Measurements from ENCODE around the gene MTM1. TPM values are rescaled to one million over a fixed set of nuclear protein-coding genes. Genes with fewer than 3 reads are reported as not detected.

Gene MTM1
- polyA plus RNA-seq, 2 of the 4 experiments (the other 2 are of a cell fraction) = 8.5 to 9.0 TPM

GRCh38 chrX:150551963-150552362 lies 16.5 kb upstream of the MTM1 start:
- no peak for FAIRE-seq
- WGBS (ENCODE audit: missing lambda C conversion rate) = 50% methylated on average over 3 of the region's 3 CpGs
- TF ChIP-seq ZNF302 (CRISPR knock-in tag; IDR thresholded peaks at IDR 0.05) (no peak), NR3C1 (IDR thresholded peaks at IDR 0.05) (no peak), PBX3 (IDR thresholded peaks at IDR 0.05) (no peak), JUNB (IDR thresholded peaks at IDR 0.05) (no peak), EHMT2 (IDR thresholded peaks at IDR 0.05; ENCODE audit: low read depth) (no peak), HES2 (IDR thresholded peaks at IDR 0.05) (no peak)

GRCh38 chrX:150558424-150558823 lies 10.0 kb upstream of the MTM1 start:
- H3K9me3 ChIP-seq = no peaks in the 10 kb centered on the region
- WGBS (ENCODE audit: missing lambda C conversion rate) = 62% methylated on average over 7 of the region's 7 CpGs
- no peak overlapping the region for H3K4me2 ChIP-seq
- H3K4me3 ChIP-seq = no peak overlapping the region
- DNase-seq (ENCODE audit: low read depth in 1 of 2, low spot score in 1 of 2) (no peak), ATAC-seq (no peak), FAIRE-seq (no peak)
- ChIA-PET POLR2A (interaction anchor here (1.5 kb wide), 1 partner anchor 9 kb away, joined by 3 read pairs; no protein-coding TSS in a partner anchor), CTCF (no interaction called here)
- H3K27ac ChIP-seq = no peak overlapping the region
- H3K4me1 ChIP-seq = no peaks in the 10 kb centered on the region
- TF ChIP-seq FOXS1 (CRISPR knock-in tag; IDR thresholded peaks at IDR 0.05) = no peak
- TF ChIP-seq NPAS2 (CRISPR knock-in tag; IDR thresholded peaks at IDR 0.05; ENCODE audit: borderline replicate concordance) = no peak
- TF ChIP-seq HEYL (CRISPR knock-in tag; IDR thresholded peaks at IDR 0.05) = no peak
- TF ChIP-seq ZFP36 (IDR thresholded peaks at IDR 0.05; ENCODE audit: borderline replicate concordance, partially characterized antibody) = no peak
- TF ChIP-seq POLR2A (IDR thresholded peaks at IDR 0.05; ENCODE audit: low read length) = no peak
- no peak for TF ChIP-seq TFCP2L1 (CRISPR knock-in tag; IDR thresholded peaks at IDR 0.05)
- TF ChIP-seq KDM5A (IDR thresholded peaks at IDR 0.05) = no peak
- no peak for TF ChIP-seq ZC3H11A (IDR thresholded peaks at IDR 0.05)
- no peak for TF ChIP-seq NR3C1 (IDR thresholded peaks at IDR 0.05)
- no peak for TF ChIP-seq FOSB (CRISPR knock-in tag; IDR thresholded peaks at IDR 0.05)
- no peak for TF ChIP-seq JUN (IDR thresholded peaks at IDR 0.05)
- TF ChIP-seq HOXB13 (CRISPR knock-in tag; IDR thresholded peaks at IDR 0.05; ENCODE audit: low read depth) = no peak

More at GRCh38 chrX:150551963-150552362, 16.5 kb upstream of the MTM1 start:
- Histone ChIP-seq H3K4me1 (peaks cover 9% of the 10 kb centered on the region; the same call in 2 of the 3 replicates), H3K4me3 (no peak overlapping the region), H3K9me3 (no peaks in the 10 kb centered on the region), H3K27ac (no peak overlapping the region), H3K4me2 (no peak overlapping the region)
- ATAC-seq (no peak), DNase-seq (ENCODE audit: low read depth in 1 of 2, low spot score in 1 of 2) (no peak)
- ChIA-PET CTCF (no interaction called here), POLR2A (no interaction called here)

GRCh38 chrX:150564838-150565237 lies 3.6 kb upstream of the MTM1 start:
- no peak overlapping the region for H3K4me3 ChIP-seq
- POLR2A ChIA-PET = no interaction called here
- no peak for ATAC-seq
- no peak for DNase-seq (ENCODE audit: low read depth in 1 of 2, low spot score in 1 of 2)
- CTCF ChIA-PET = interaction anchor here (1.5 kb wide), 1 partner anchor 21 kb away, joined by 4 read pairs; no protein-coding TSS in a partner anchor
- no peak for FAIRE-seq
- H3K4me1 ChIP-seq = 0 out of 3 replicates have a peak, but pooled peaks cover 7% of the 10 kb centered on the region
- TF ChIP-seq ATOH8 (CRISPR knock-in tag; IDR thresholded peaks at IDR 0.05; ENCODE audit: low read depth) = no peak
- TF ChIP-seq SMC3 (IDR thresholded peaks at IDR 0.05) = no peak
- TF ChIP-seq CHD4 (IDR thresholded peaks at IDR 0.05; ENCODE audit: borderline replicate concordance) = no peak
- no peaks in the 10 kb centered on the region for H3K9me3 ChIP-seq
- no peak overlapping the region for H3K4me2 ChIP-seq
- H3K27ac ChIP-seq = no peak overlapping the region
- WGBS (ENCODE audit: missing lambda C conversion rate) = 37% methylated on average over 3 of the region's 3 CpGs

GRCh38 chrX:150565551-150565950 lies 2.9 kb upstream of the MTM1 start:
- no peak for FAIRE-seq
- ChIA-PET POLR2A (no interaction called here), CTCF (interaction anchor here (1.5 kb wide), 1 partner anchor 21 kb away, joined by 4 read pairs; no protein-coding TSS in a partner anchor)
- TF ChIP-seq NR3C1 (IDR thresholded peaks at IDR 0.05) = no peak
- no peak for TF ChIP-seq CHD2 (IDR thresholded peaks at IDR 0.05; ENCODE audit: low read length, partially characterized antibody)
- TF ChIP-seq CTCF (IDR thresholded peaks at IDR 0.05) = no peak
- no peak for TF ChIP-seq RNF2 (IDR thresholded peaks at IDR 0.05; ENCODE audit: borderline replicate concordance, low read depth)
- TF ChIP-seq SREBF2 (IDR thresholded peaks at IDR 0.05) = no peak
- TF ChIP-seq JUNB (IDR thresholded peaks at IDR 0.05) = no peak
- no peak for TF ChIP-seq CEBPB (IDR thresholded peaks at IDR 0.05)
- no peak for TF ChIP-seq MAFK (IDR thresholded peaks at IDR 0.05; ENCODE audit: partially characterized antibody)
- TF ChIP-seq HES2 (IDR thresholded peaks at IDR 0.05) = no peak
- no peak for TF ChIP-seq HOXA7 (CRISPR knock-in tag; IDR thresholded peaks at IDR 0.05)
- no peak for TF ChIP-seq HOXB13 (CRISPR knock-in tag; IDR thresholded peaks at IDR 0.05; ENCODE audit: low read depth)
- no peak for TF ChIP-seq USF2 (IDR thresholded peaks at IDR 0.05)
- no peaks in the 10 kb centered on the region for H3K9me3 ChIP-seq
- peaks cover 14% of the 10 kb centered on the region; the same call in 1 of the 3 replicates for H3K4me1 ChIP-seq
- no peak for DNase-seq (ENCODE audit: low read depth in 1 of 2, low spot score in 1 of 2)
- no peak for ATAC-seq
- H3K4me3 ChIP-seq = no peak overlapping the region
- 76% methylated on average over 3 of the region's 5 CpGs for WGBS (ENCODE audit: missing lambda C conversion rate)
- H3K27ac ChIP-seq = no peak overlapping the region
- no peak overlapping the region for H3K4me2 ChIP-seq

Measured in A549 (cell line).